Gastroesophageal sphincter (tissue), 4 donors: Measurements from ENCODE around the gene CREBZF. TPM values are rescaled to one million over a fixed set of nuclear protein-coding genes. Genes with fewer than 3 reads are reported as not detected.
A peak's percentile ranks its signal among the peaks of the same experiment; 100 is the strongest.

Experiments
- ATAC-seq: fragments of 150-250 bp; one replicate; pipeline ENCODE4 v1.9.1; 2016; ENCODE audit warnings: mild to moderate bottlenecking, moderate library complexity
- H3K27ac ChIP-seq, 4 donors: fragments of 200-600 bp; sonication (generic) in 3 of 4; 1 replicate in 3 of 4; 2 replicates in 1 of 4; pipeline ENCODE4 v1.5.1; 2016 to 2019
- H3K27me3 ChIP-seq: fragments of 200-600 bp; sonication (generic); one replicate; pipeline ENCODE4 v1.5.1; 2019
- H3K36me3 ChIP-seq, 2 donors: fragments of 200-600 bp; sonication (generic); one replicate each; pipeline ENCODE4 v1.5.1; 2019; ENCODE audit warnings: control low read depth in 1 of 2
- H3K4me1 ChIP-seq, 3 donors: fragments of 200-600 bp; sonication (generic); 1 replicate in 2 of 3; 2 replicates in 1 of 3; pipeline ENCODE4 v1.5.1; 2016 to 2019; ENCODE audit warnings: control low read depth in 2 of 3
- H3K4me3 ChIP-seq, 2 donors: fragments of 200-600 bp; sonication (generic); one replicate each; pipeline ENCODE4 v1.5.1; 2019; ENCODE audit warnings: mild to moderate bottlenecking in 1 of 2, moderate library complexity in 1 of 2
- H3K9me3 ChIP-seq, 3 donors: fragments of 200-600 bp; sonication (generic); one replicate each; pipeline ENCODE4 v1.5.1; 2017 to 2019; ENCODE audit warnings: control low read depth in 2 of 3
- CTCF ChIP-seq, 4 experiments: fragments of 200-600 bp in 2 of 4; fragments of 450-650 bp in 2 of 4; sonication (generic) in 1 of 4; IDR thresholded peaks; one replicate each; pipeline ENCODE4 v1.5.1; 2017 to 2019; ENCODE audit warnings: antibody characterized with exemption in 4 of 4, mild to moderate bottlenecking in 2 of 4, moderate library complexity in 2 of 4
- EP300 ChIP-seq: sonication (generic); formaldehyde crosslinking; IDR thresholded peaks from one replicate; pipeline ENCODE4 v1.6.1; 2017; ENCODE audit warnings: antibody characterized with exemption, mild to moderate bottlenecking
- POLR2A ChIP-seq, 2 donors: fragments of 450-650 bp; IDR thresholded peaks; one replicate each; pipeline ENCODE4 v1.6.1; 2017; ENCODE audit warnings: antibody characterized with exemption in 2 of 2, mild to moderate bottlenecking in 2 of 2, moderate library complexity in 1 of 2
- POLR2AphosphoS5 ChIP-seq: sonication (generic); formaldehyde crosslinking; IDR thresholded peaks from one replicate; pipeline ENCODE4 v1.6.1; 2017; ENCODE audit warnings: antibody characterized with exemption
- WGBS, 2 donors: methylation state at CpG; one replicate each; pipeline ENCODE4 v1.1.5; 2018; ENCODE audit warnings: low coverage in 1 of 2; 5-methylcytosine and 5-hydroxymethylcytosine counted together
- total RNA-seq, 4 donors: library from RNA; depleted of rRNA; stranded (reverse); fragments of >200 nt; gene quantifications; one replicate each; pipeline ENCODE4 v1.1.0, GENCODE V29; 2016

Gene CREBZF
- total RNA-seq, result 10 to 100 TPM; 27.4 to 96.0 (median 46.0) TPM

- Histone ChIP-seq H3K27ac (peak within 1 kb of the TSS; percentile 91 to 99 (median 95)), H3K4me3 (peak within 1 kb of the TSS; percentile 71 to 82), H3K36me3 (peaks cover 0 to 5% of the 10 kb centered on the region in 2 donors), H3K4me1 (peaks cover 0 to 45% (median 20%) of the 10 kb centered on the region in 3 donors), H3K27me3 (no peaks in the 10 kb centered on the region), H3K9me3 (no peaks in the 10 kb centered on the region)
- ATAC-seq, result peak; percentile 95
- TF ChIP-seq CTCF (IDR thresholded peaks at IDR 0.05) (peak in 2 of 4 experiments; percentile 11 to 19), POLR2AphosphoS5 (peak; percentile 98), POLR2A (IDR thresholded peaks at IDR 0.05) (peak; percentile 95 to 96), EP300 (no peak)
- WGBS, 2 donors, result 6 to 17% methylated on average over 1 to 2 of the region's 67 CpGs
Measured at GRCh38 chr11:85664615-85665481, at the start of gene CREBZF. Gene CREBZF, minus strand, starts transcription at chr11:85665129. Its CDS starts 254 bp downstream, at chr11:85664875.

- WGBS, 2 donors, result 76 to 94% methylated on average over 3 of the region's 3 CpGs
- Histone ChIP-seq H3K27ac (no peak overlapping the region), H3K27me3 (no peaks in the 10 kb centered on the region), H3K4me3 (no peak overlapping the region), H3K9me3 (no peaks in the 10 kb centered on the region), H3K4me1 (no peaks in the 10 kb centered on the region), H3K36me3 (no peaks in the 10 kb centered on the region)
- no peak for TF ChIP-seq POLR2AphosphoS5
- no peak for TF ChIP-seq EP300
- ATAC-seq, result no peak
Measured at GRCh38 chr11:85712953-85713352, 48.0 kb upstream of the CREBZF start.

- Histone ChIP-seq H3K4me1 (no peaks in the 10 kb centered on the region), H3K4me3 (no peak overlapping the region), H3K9me3 (no peaks in the 10 kb centered on the region), H3K36me3 (no peaks in the 10 kb centered on the region), H3K27ac (no peak overlapping the region), H3K27me3 (no peaks in the 10 kb centered on the region)
- ATAC-seq, result no peak
- TF ChIP-seq CTCF (IDR thresholded peaks at IDR 0.05), result no peak
- no peak for TF ChIP-seq EP300
- TF ChIP-seq POLR2A (IDR thresholded peaks at IDR 0.05), result no peak
- no peak for TF ChIP-seq POLR2AphosphoS5
- WGBS, 2 donors, result 34 to 45% methylated on average over 5 of the region's 5 CpGs
Measured at GRCh38 chr11:85710917-85711316, 46.0 kb upstream of the CREBZF start.

GRCh38 chr11:85709941-85710702 lies 45.2 kb upstream of the CREBZF start:
- H3K27ac ChIP-seq, result no peak overlapping the region
- TF ChIP-seq CTCF (IDR thresholded peaks at IDR 0.05), result no peak
- no peak for TF ChIP-seq EP300
- TF ChIP-seq POLR2A (IDR thresholded peaks at IDR 0.05), result no peak
- TF ChIP-seq POLR2AphosphoS5, result no peak
- H3K27me3 ChIP-seq, result no peaks in the 10 kb centered on the region
- H3K9me3 ChIP-seq, result no peaks in the 10 kb centered on the region
- no peaks in the 10 kb centered on the region for H3K36me3 ChIP-seq
- 77 to 80% methylated on average over 2 to 4 of the region's 5 CpGs for WGBS, 2 donors
- ATAC-seq, result no peak
- H3K4me3 ChIP-seq, result no peak overlapping the region
- no peaks in the 10 kb centered on the region for H3K4me1 ChIP-seq

GRCh38 chr11:85705800-85706199 lies 40.9 kb upstream of the CREBZF start:
- ATAC-seq, result no peak
- no peaks in the 10 kb centered on the region for H3K4me1 ChIP-seq
- TF ChIP-seq EP300 (no peak), CTCF (IDR thresholded peaks at IDR 0.05) (no peak)
- no peaks in the 10 kb centered on the region for H3K36me3 ChIP-seq
- H3K27me3 ChIP-seq, result no peaks in the 10 kb centered on the region
- no peaks in the 10 kb centered on the region for H3K9me3 ChIP-seq
- H3K4me3 ChIP-seq, result no peak overlapping the region
- no peak overlapping the region for H3K27ac ChIP-seq
